ENCODE results near the gene IFNAR1.

DNA sequence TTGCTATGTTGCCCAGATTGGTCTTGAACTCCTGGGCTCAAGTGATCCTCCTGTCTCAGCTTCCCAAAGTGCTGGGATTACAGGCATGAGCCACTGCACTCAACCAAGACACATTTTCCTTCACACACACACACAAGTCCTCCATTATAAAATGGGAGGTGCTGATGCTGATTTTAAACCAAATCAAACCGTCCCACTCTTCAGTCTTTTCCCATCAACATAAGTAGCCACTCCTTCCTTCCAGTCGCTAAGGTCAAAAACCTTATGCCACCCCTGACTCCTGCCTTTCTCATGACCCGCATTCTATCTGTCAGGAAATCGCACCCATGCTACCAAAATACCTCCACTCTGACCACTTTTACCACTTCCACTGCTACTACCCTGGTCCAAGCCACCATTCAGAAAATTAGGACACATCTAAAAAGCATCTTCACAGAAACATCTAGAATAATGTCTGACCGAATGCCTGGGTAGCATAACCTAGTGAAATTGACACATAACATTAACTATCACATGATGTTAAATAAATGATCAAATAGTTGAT lies 50.4 kb downstream of the IFNAR1 start:
- TF ChIP-seq, protein P1, sequence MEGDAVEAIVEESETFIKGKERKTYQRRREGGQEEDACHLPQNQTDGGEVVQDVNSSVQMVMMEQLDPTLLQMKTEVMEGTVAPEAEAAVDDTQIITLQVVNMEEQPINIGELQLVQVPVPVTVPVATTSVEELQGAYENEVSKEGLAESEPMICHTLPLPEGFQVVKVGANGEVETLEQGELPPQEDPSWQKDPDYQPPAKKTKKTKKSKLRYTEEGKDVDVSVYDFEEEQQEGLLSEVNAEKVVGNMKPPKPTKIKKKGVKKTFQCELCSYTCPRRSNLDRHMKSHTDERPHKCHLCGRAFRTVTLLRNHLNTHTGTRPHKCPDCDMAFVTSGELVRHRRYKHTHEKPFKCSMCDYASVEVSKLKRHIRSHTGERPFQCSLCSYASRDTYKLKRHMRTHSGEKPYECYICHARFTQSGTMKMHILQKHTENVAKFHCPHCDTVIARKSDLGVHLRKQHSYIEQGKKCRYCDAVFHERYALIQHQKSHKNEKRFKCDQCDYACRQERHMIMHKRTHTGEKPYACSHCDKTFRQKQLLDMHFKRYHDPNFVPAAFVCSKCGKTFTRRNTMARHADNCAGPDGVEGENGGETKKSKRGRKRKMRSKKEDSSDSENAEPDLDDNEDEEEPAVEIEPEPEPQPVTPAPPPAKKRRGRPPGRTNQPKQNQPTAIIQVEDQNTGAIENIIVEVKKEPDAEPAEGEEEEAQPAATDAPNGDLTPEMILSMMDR (IDR thresholded peaks at IDR 0.05): no peak
- TF ChIP-seq POLR2A (IDR thresholded peaks at IDR 0.05) (no peak), POLR2AphosphoS5 (IDR thresholded peaks at IDR 0.05) (no peak)

Data from breast epithelium (tissue), 3 donors.